ENCODE data around the gene ESPN. TPM values are rescaled to one million over a fixed set of nuclear protein-coding genes. Genes with fewer than 3 reads are reported as not detected.

ESPN gene
- total RNA-seq, 4 donors from 2014 or later = 0.33 to 1.0 (median 1.0) TPM; not detected in 1

DNA sequence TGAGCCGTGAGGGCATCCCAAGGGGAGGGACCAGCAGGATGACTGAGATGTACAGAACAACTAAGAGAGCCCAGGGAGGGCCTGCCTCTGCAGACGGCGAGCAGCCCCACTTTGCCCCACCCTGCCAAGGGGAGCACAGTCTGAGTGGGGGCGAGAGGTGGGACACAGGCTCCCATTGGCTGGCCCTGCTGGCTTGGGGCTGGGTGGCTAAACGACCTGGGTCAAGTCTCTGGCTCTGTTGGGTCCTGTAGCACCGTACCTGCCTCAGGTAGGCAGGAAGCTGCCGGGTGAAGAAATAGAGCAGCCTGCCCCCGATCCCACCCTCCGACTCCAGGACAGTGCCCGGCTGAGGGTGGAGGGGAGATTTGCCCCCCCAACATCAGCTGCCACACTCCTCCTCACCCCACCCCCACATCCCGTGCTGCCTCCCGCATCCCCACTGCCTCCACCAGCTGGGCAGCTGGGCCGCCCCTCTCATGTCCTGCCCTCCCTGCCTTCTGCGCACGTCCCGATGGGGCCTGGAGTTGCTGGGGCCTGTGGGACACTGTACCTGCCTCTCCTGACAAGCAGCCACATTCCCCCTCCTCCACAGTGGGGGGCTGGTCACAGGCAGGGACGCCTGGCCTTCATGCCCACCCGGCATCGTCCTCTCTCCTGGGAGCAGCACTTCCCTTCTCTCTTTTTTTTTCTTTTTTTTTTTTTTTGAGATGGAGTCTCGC, 79.5 kb downstream of the ESPN start:
- Histone ChIP-seq H3K4me1 (peaks cover 15 to 18% (median 17%) of the 10 kb centered on the region in 4 donors), H3K27ac (replicated peaks in 1 of 4) (no peak overlapping the region), H3K36me3 (no peaks in the 10 kb centered on the region), H3K9me3 (no peaks in the 10 kb centered on the region), H3K4me3 (no peak overlapping the region), H3K27me3 (peaks cover 0 to 41% (median 0%) of the 10 kb centered on the region in 4 donors)
- WGBS = 83% methylated on average over 16 of the region's 20 CpGs
- no peak for DNase-seq (ENCODE audit: extremely low spot score)
- TF ChIP-seq POLR2AphosphoS5 (IDR thresholded peaks at IDR 0.05) (no peak), POLR2A (IDR thresholded peaks at IDR 0.05; ENCODE audit: low read depth) (no peak), EP300 (IDR thresholded peaks at IDR 0.05) (no peak)
- TF ChIP-seq, protein P1, sequence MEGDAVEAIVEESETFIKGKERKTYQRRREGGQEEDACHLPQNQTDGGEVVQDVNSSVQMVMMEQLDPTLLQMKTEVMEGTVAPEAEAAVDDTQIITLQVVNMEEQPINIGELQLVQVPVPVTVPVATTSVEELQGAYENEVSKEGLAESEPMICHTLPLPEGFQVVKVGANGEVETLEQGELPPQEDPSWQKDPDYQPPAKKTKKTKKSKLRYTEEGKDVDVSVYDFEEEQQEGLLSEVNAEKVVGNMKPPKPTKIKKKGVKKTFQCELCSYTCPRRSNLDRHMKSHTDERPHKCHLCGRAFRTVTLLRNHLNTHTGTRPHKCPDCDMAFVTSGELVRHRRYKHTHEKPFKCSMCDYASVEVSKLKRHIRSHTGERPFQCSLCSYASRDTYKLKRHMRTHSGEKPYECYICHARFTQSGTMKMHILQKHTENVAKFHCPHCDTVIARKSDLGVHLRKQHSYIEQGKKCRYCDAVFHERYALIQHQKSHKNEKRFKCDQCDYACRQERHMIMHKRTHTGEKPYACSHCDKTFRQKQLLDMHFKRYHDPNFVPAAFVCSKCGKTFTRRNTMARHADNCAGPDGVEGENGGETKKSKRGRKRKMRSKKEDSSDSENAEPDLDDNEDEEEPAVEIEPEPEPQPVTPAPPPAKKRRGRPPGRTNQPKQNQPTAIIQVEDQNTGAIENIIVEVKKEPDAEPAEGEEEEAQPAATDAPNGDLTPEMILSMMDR (IDR thresholded peaks at IDR 0.05) = no peak
- intact Hi-C loops (cut with DNase I) = no loop called here

GRCh38 chr1:6504887-6505286, 80.3 kb downstream of the ESPN start:
- TF ChIP-seq, protein P1 (IDR thresholded peaks at IDR 0.05) = no peak
- TF ChIP-seq POLR2A (IDR thresholded peaks at IDR 0.05; ENCODE audit: low read depth) (no peak), EP300 (IDR thresholded peaks at IDR 0.05) (no peak), POLR2AphosphoS5 (IDR thresholded peaks at IDR 0.05) (no peak)
- Histone ChIP-seq H3K36me3 (no peaks in the 10 kb centered on the region), H3K27me3 (peaks cover 0 to 41% (median 0%) of the 10 kb centered on the region in 4 donors), H3K27ac (replicated peaks in 1 of 4) (no peak overlapping the region), H3K4me3 (no peak overlapping the region), H3K4me1 (peaks cover 13 to 18% (median 17%) of the 10 kb centered on the region in 4 donors), H3K9me3 (no peaks in the 10 kb centered on the region)
- WGBS = 92% methylated on average over 9 of the region's 15 CpGs
- intact Hi-C loops (cut with DNase I) = no loop called here
- no peak for DNase-seq (ENCODE audit: extremely low spot score)

- Histone ChIP-seq H3K27me3 (peaks cover 0 to 41% (median 0%) of the 10 kb centered on the region in 4 donors), H3K4me1 (peaks cover 13 to 18% (median 17%) of the 10 kb centered on the region in 4 donors), H3K27ac (replicated peaks in 1 of 4) (no peak overlapping the region), H3K4me3 (no peak overlapping the region), H3K36me3 (no peaks in the 10 kb centered on the region), H3K9me3 (no peaks in the 10 kb centered on the region)
- TF ChIP-seq EP300 (IDR thresholded peaks at IDR 0.05) (no peak), POLR2A (IDR thresholded peaks at IDR 0.05; ENCODE audit: low read depth) (no peak), POLR2AphosphoS5 (IDR thresholded peaks at IDR 0.05) (no peak)
- TF ChIP-seq, protein P1 (IDR thresholded peaks at IDR 0.05) = no peak
- 95% methylated on average over 12 of the region's 31 CpGs for WGBS
- no peak for DNase-seq (ENCODE audit: extremely low spot score)
- intact Hi-C loops (cut with DNase I) = no loop called here
These were observed 81.0 kb downstream of the ESPN start for GRCh38 chr1:6505367-6506209.

DNA sequence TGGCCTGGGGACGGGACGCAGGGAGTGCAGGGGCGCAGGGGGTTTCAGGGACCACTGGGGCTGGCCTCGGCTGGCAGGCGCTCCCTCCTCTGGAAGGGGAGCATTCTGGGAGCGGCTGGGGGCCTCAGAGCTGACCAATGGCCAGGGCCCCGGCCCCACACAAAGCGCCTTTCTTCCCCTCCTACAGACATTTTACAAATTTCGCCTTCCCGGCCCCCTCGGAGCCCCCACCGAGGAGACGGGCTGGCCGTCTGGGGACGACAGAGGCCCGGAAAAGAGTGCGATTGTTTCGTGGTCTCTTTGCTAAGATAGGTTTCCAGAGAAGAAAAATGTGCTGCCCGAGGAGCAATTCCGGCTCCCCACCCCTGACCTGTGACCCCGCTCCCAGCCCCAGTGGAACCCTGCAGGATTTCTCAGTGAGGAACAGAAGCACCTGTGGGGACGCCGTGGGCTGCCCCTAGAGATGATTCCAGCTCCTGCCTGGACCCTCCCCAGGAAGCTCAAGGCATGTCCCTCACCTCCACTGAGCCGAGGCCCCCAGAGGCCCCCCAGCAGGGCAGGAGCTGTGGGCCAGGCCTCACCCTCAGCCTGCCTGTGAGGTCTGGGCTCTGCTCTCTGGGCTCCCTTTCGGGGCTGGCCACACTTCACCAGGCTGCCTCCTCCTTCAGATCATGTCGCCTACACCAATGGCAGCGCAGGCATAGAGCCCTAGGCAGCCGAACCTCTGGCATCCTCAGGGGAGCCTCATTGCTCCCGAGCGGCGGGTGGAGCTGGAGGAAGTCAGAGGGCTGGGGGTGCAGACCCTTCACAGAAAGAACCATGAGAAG, 81.8 kb downstream of the ESPN start:
- no peaks in the 10 kb centered on the region for H3K36me3 ChIP-seq
- no peak overlapping the region for H3K4me3 ChIP-seq
- peaks cover 0 to 41% (median 0%) of the 10 kb centered on the region in 4 donors for H3K27me3 ChIP-seq
- DNase-seq (ENCODE audit: extremely low spot score) = no peak
- intact Hi-C loops (cut with DNase I) = no loop called here
- 87% methylated on average over 25 of the region's 31 CpGs for WGBS
- no peak overlapping the region for H3K27ac ChIP-seq (replicated peaks in 1 of 4)
- no peaks in the 10 kb centered on the region for H3K9me3 ChIP-seq
- peaks cover 13 to 15% (median 14%) of the 10 kb centered on the region in 4 donors for H3K4me1 ChIP-seq
- TF ChIP-seq, protein P1 (IDR thresholded peaks at IDR 0.05) = no peak
- TF ChIP-seq POLR2AphosphoS5 (IDR thresholded peaks at IDR 0.05) (no peak), EP300 (IDR thresholded peaks at IDR 0.05) (no peak), POLR2A (IDR thresholded peaks at IDR 0.05; ENCODE audit: low read depth) (no peak)
